K562 (cell line): ENCODE measurements around the gene DSC1. TPM values are rescaled to one million over a fixed set of nuclear protein-coding genes. Genes with fewer than 3 reads are reported as not detected.

Source experiments
- ATAC-seq: fragments of 200-7000 bp; cut with Tn5 transposase; 3 replicates; pipeline ENCODE4 v1.9.1; 2020; ENCODE audit warnings: moderate library complexity
- BruUV-seq: library from RNA; stranded (reverse); fragments of 400-500 nt; replicated peaks from 2 replicates; lab custom pipeline; 2021; lab: Mats Ljungman, UMichigan
- CTCF ChIA-PET: fragments of 300-600 bp; formaldehyde crosslinking; extraction: SDS; loops from one replicate; lab custom pipeline; 2021; ENCODE audit warnings: low intra/inter-chr PET ratio; lab: Yijun Ruan, JAX
- POLR2A ChIA-PET: fragments of 300-600, 350-650 bp; sonication (Branson Sonifier 250); formaldehyde crosslinking; extraction: SDS; loops from one replicate; lab custom pipeline; 2021; ENCODE audit warnings: antibody characterized with exemption, inconsistent platforms; lab: Yijun Ruan, JAX
- DNase-seq, 4 experiments: peaks; one replicate each; pipeline versions ENCODE4 v3.0.0 to v3.0.0-alpha.2; 2011 to 2018; ENCODE audit warnings: low spot score in 3 of 4, mixed read lengths in 3 of 4; ENCODE audit errors: extremely low read depth in 1 of 4
- FAIRE-seq: peaks from 2 replicates; lab custom pipeline; 2011; peaks lifted over from hg19 to GRCh38; lab: Jason Lieb, UNC
- H2AFZ ChIP-seq: 2 replicates; pipeline ENCODE4 v1.6.0; 2011; ENCODE audit warnings: low read depth, low read length, control low read depth, inconsistent platforms
- H3K27ac ChIP-seq: fragments of 200-600 bp; 3 replicates; pipeline ENCODE4 v1.8.0; 2011; ENCODE audit warnings: low read depth, mild to moderate bottlenecking, control low read depth, inconsistent platforms, low read length, moderate library complexity, mixed read lengths; ENCODE audit errors: extremely low read depth
- H3K27me3 ChIP-seq, 2 experiments: fragments of 300-600 bp in 1 of 2; 2 replicates in 1 of 2; 3 replicates in 1 of 2; pipeline versions ENCODE4 v1.6.0 to v1.8.0; 2011; ENCODE audit warnings: inconsistent platforms in 2 of 2, low read length in 2 of 2, mild to moderate bottlenecking in 1 of 2, mixed read lengths in 1 of 2, moderate library complexity in 1 of 2; ENCODE audit not compliant: control insufficient read depth in 2 of 2, insufficient read depth in 2 of 2
- H3K36me3 ChIP-seq: fragments of 300-600 bp; 3 replicates; pipeline ENCODE4 v1.8.0; 2011; ENCODE audit warnings: mild to moderate bottlenecking, low read length, inconsistent platforms; ENCODE audit not compliant: control insufficient read depth, insufficient read depth
- H3K4me1 ChIP-seq, 2 experiments: fragments of 200-600 bp in 1 of 2; replicated peaks in 1 of 2; 2 replicates in 1 of 2; 3 replicates in 1 of 2; pipeline versions ENCODE4 v1.5.1 to v1.8.0; 2011; ENCODE audit warnings: inconsistent platforms in 2 of 2, low read length in 2 of 2, mild to moderate bottlenecking in 1 of 2, mixed read lengths in 1 of 2, moderate library complexity in 1 of 2; ENCODE audit not compliant: control insufficient read depth in 2 of 2, insufficient read depth in 2 of 2
- H3K4me2 ChIP-seq: 2 replicates; pipeline ENCODE4 v1.6.1; 2011; ENCODE audit warnings: low read length, control low read depth, inconsistent platforms, mixed read lengths; ENCODE audit not compliant: insufficient read depth
- H3K4me3 ChIP-seq: fragments of 200-600 bp; sonication (generic), shearing (Covaris generic); 2 replicates; pipeline ENCODE4 v1.5.1; 2016; ENCODE audit warnings: control low read depth, inconsistent platforms
- H3K79me2 ChIP-seq: fragments of 200-600 bp; 3 replicates; pipeline ENCODE4 v1.8.0; 2011; ENCODE audit warnings: low read length, inconsistent platforms; ENCODE audit not compliant: control insufficient read depth, insufficient read depth
- H3K9ac ChIP-seq, 2 experiments: 2 replicates each; pipeline versions ENCODE4 v1.6.0 to v1.6.1; 2011; ENCODE audit warnings: low read depth in 2 of 2, low read length in 2 of 2, control low read depth in 1 of 2, inconsistent platforms in 1 of 2, mild to moderate bottlenecking in 1 of 2, mixed read lengths in 1 of 2; ENCODE audit not compliant: insufficient read depth in 1 of 2
- H3K9me1 ChIP-seq: one replicate; pipeline ENCODE4 v1.6.0; 2011; ENCODE audit warnings: inconsistent platforms, mild to moderate bottlenecking, low read length, moderate library complexity; ENCODE audit not compliant: control insufficient read depth, insufficient read depth
- H3K9me3 ChIP-seq: replicated peaks from 2 replicates; pipeline ENCODE4 v1.5.1; 2011; ENCODE audit warnings: low read depth, low read length, inconsistent platforms; ENCODE audit not compliant: control insufficient read depth, insufficient read depth
- H4K20me1 ChIP-seq: replicated peaks from 2 replicates; pipeline ENCODE4 v1.6.1; 2011; ENCODE audit warnings: low read length, inconsistent platforms, mixed read lengths; ENCODE audit not compliant: control insufficient read depth, insufficient read depth
- CTCF ChIP-seq, 3 experiments: IDR thresholded peaks in 2 of 3; conservative IDR thresholded peaks in 1 of 3; 2 replicates each; pipeline ENCODE4 v1.5.1; 2011 to 2012; ENCODE audit warnings: low read length in 3 of 3, mild to moderate bottlenecking in 3 of 3, control low read depth in 2 of 3, improper control_type of control experiment in 1 of 3, inconsistent platforms in 1 of 3, low read depth in 1 of 3, mixed read lengths in 1 of 3, moderate library complexity in 1 of 3; ENCODE audit not compliant: insufficient read depth in 2 of 3
- GTF2E2 ChIP-seq: fragments of 200-800 bp; sonication (Bioruptor generic); IDR thresholded peaks from 2 replicates; pipeline ENCODE4 v1.6.1; 2016; ENCODE audit warnings: missing genetic modification characterization, missing compliant biosample characterization
- KDM4B ChIP-seq, 2 experiments: fragments of 450-650 bp in 1 of 2; sonication (generic) in 1 of 2; IDR thresholded peaks; 2 replicates each; pipeline ENCODE4 v1.6.1; 2016 to 2017; ENCODE audit warnings: borderline replicate concordance in 2 of 2, antibody characterized with exemption in 1 of 2, low read depth in 1 of 2, mild to moderate bottlenecking in 1 of 2
- RAD21 ChIP-seq, 2 experiments: fragments of 250-450 bp in 1 of 2; fragments of 450-650 bp in 1 of 2; sonication (Bioruptor Pico) in 1 of 2; formaldehyde crosslinking in 1 of 2; IDR thresholded peaks in 1 of 2; conservative IDR thresholded peaks in 1 of 2; 2 replicates each; pipeline versions ENCODE4 v1.4.0 to v1.8.0; 2020 to 2022; ENCODE audit warnings: mild to moderate bottlenecking in 2 of 2, moderate library complexity in 1 of 2
- REST ChIP-seq, 2 experiments: fragments of 450-650 bp; formaldehyde crosslinking in 1 of 2; IDR thresholded peaks; 2 replicates each; pipeline versions ENCODE4 v1.4.0 to v1.6.1; 2014 to 2020; ENCODE audit warnings: mild to moderate bottlenecking in 2 of 2, borderline replicate concordance in 1 of 2, low read depth in 1 of 2
- ZNF316 ChIP-seq: fragments of 450-650 bp; IDR thresholded peaks from 2 replicates; pipeline ENCODE4 v1.6.1; 2016
- ZNF57 ChIP-seq: fragments of 450-650 bp; formaldehyde crosslinking; IDR thresholded peaks from 2 replicates; pipeline ENCODE4 v1.4.0; 2020; ENCODE audit warnings: mild to moderate bottlenecking, moderate library complexity
- WGBS: fragments of 100-300 bp; shearing (Covaris generic); methylation state at CpG from one replicate; pipeline ENCODE4 v1.1.6; 2016; ENCODE audit warnings: low coverage, mixed read lengths; ENCODE audit not compliant: insufficient coverage; ENCODE audit errors: missing lambda C conversion rate; 5-methylcytosine and 5-hydroxymethylcytosine counted together
- in situ Hi-C: fragments of 300-500 bp; cut with MboI; formaldehyde crosslinking; loops from 4 replicates; pipeline ENCODE4 v1.15.0; 2018; ENCODE audit warnings: inconsistent platforms, mixed read lengths
- intact Hi-C: fragments of 100-400 bp; cut with micrococcal nuclease; formaldehyde crosslinking; loops from 2 replicates; pipeline ENCODE4 v1.14.2; 2022
- polyA plus RNA-seq, 8 experiments: library from polyadenylated mRNA; depleted of rRNA in 4 of 8; stranded (reverse) in 5 of 8; unstranded in 3 of 8; fragments of >200 nt; fragmentation: Nextera tagmentation in 2 of 8; fragmentation: Illumina TruSeq in 1 of 8; extraction: Ambion mirVana in 2 of 8; extraction: Trizol in 1 of 8; gene quantifications; 2 replicates each; pipeline versions ENCODE4 v1.2.1 to v1.2.3, GENCODE V29; 2011 to 2014; ENCODE audit warnings: inconsistent platforms in 1 of 8, missing spikeins in 1 of 8
- total RNA-seq, 7 experiments: library from RNA; depleted of rRNA in 6 of 7; stranded (reverse); fragments of >200 nt in 6 of 7; fragmentation: Illumina TruSeq in 2 of 7; extraction: Trizol in 2 of 7; gene quantifications; 2 replicates each; pipeline versions ENCODE4 v1.2.1 to v1.2.3, GENCODE V29; 2011 to 2021; ENCODE audit warnings: low replicate concordance in 1 of 7

Gene DSC1
- total and polyA plus RNA-seq, 9 of the 15 experiments (the other 6 are each of a cell fraction or from before 2014, with no cell fraction given): 0.04 to 0.07 (median 0.05) TPM; not detected in 4

- no peaks in the 10 kb centered on the region for H3K9me3 ChIP-seq
- no peak overlapping the region for H3K9ac ChIP-seq
- TF ChIP-seq ZNF57 (CRISPR knock-in tag) (no peak), ZNF316 (0 out of 2 replicates have a peak, but pooled peaks have one; percentile 8), REST (IDR thresholded peaks at IDR 0.05; ENCODE audit: borderline replicate concordance) (peak; percentile 14; the same call in 1 of the 2 replicates), REST (CRISPR knock-in tag; IDR thresholded peaks at IDR 0.05; ENCODE audit: low read depth) (no peak), RAD21 (CRISPR knock-in tag; conservative IDR thresholded peaks at IDR 0.05 in 1 of 2, IDR thresholded peaks at IDR 0.05 in 1 of 2) (peak in 1 of 2 experiments; percentile 17; a peak in 1 of 4 replicates), KDM4B (IDR thresholded peaks at IDR 0.05; ENCODE audit: borderline replicate concordance in 2 of 2, low read depth in 1 of 2) (no peak), CTCF (IDR thresholded peaks at IDR 0.05 in 2 of 3, conservative IDR thresholded peaks at IDR 0.05 in 1 of 3; ENCODE audit: insufficient read depth in 2 of 3, low read depth in 1 of 3, low read length in 3 of 3) (peak; percentile 6 to 29 (median 27); a peak in 3 of 6 replicates), GTF2E2 (tag) (no peak)
- H3K27ac ChIP-seq: no peak overlapping the region
- WGBS: 35% methylated on average over 3 of the region's 3 CpGs
- intact Hi-C loops: loop anchor here (5.0 to 10.0 kb wide), 2 partner anchors 108 to 989 kb away; partner anchors contain the start of gene RNF138
- peaks cover 8% of the 10 kb centered on the region; the same call in 1 of the 3 replicates for H3K79me2 ChIP-seq
- peaks cover 13 to 14% of the 10 kb centered on the region in 2 experiments; a peak in 4 of 5 replicates for H3K4me1 ChIP-seq
- BruUV-seq: no TSS peak
- ATAC-seq (no peak), DNase-seq (peak in 1 of 4 experiments; percentile 26), FAIRE-seq (no peak)
- no peaks in the 10 kb centered on the region for H3K27me3 ChIP-seq
- in situ Hi-C loops: no loop called here
- POLR2A ChIA-PET: interaction anchor here (0.8 kb wide), 1 partner anchor 44 kb away, joined by 3 read pairs; no protein-coding TSS in a partner anchor
- CTCF ChIA-PET: no interaction called here
- no peaks in the 10 kb centered on the region for H4K20me1 ChIP-seq
- no peaks in the 10 kb centered on the region for H3K36me3 ChIP-seq
- H2AFZ ChIP-seq: no peak overlapping the region
- no peak overlapping the region for H3K4me3 ChIP-seq
- no peaks in the 10 kb centered on the region for H3K9me1 ChIP-seq
- no peak overlapping the region for H3K4me2 ChIP-seq
These were observed 56.9 kb downstream of the DSC1 start for GRCh38 chr18:31105733-31106132.
